NCI-H2196 treated with DMSO at 0.1 percent for 48 hours (cell line): ENCODE data around the gene PTPA.
"Not testable (repeated sequence)": the region's sequence is repeated elsewhere in the genome, so short reads cannot be mapped to it uniquely, and the experiment has no call there.

ENCODE experiments used
- DNase-seq: peaks from one replicate; lab custom pipeline; 2025; ENCODE audit not compliant: unreplicated experiment; lab: John Stamatoyannopoulos, UW

Gene PTPA

GRCh38 chr9:129108805-129109536 is 2.2 kb upstream of the PTPA start:
- DNase-seq: no peak

GRCh38 chr9:129109537-129109903 is 1.7 kb upstream of the PTPA start:
- DNase-seq: no peak

- DNase-seq: no peak
These were observed 1.1 kb upstream of the PTPA start for GRCh38 chr9:129109952-129110739.

- no peak for DNase-seq
These were observed 425 bp downstream of the PTPA start for GRCh38 chr9:129111528-129112151.

GRCh38 chr9:129112526-129112925 is 1.3 kb downstream of the PTPA start:
- not testable (repeated sequence) for DNase-seq

GRCh38 chr9:129113645-129114304 is 2.6 kb downstream of the PTPA start:
- no peak for DNase-seq

- DNase-seq: no peak
These were observed 7.6 kb downstream of the PTPA start for GRCh38 chr9:129118799-129119198.

- DNase-seq: no peak
These were observed 10.3 kb downstream of the PTPA start for GRCh38 chr9:129121483-129121882.

GRCh38 chr9:129122133-129122532 is 10.9 kb downstream of the PTPA start:
- DNase-seq: no peak

GRCh38 chr9:129122976-129123375 is 11.8 kb downstream of the PTPA start:
- DNase-seq: not testable (repeated sequence)

- no peak for DNase-seq
These were observed 13.4 kb downstream of the PTPA start for GRCh38 chr9:129124506-129125069.

- no peak for DNase-seq
These were observed 14.3 kb downstream of the PTPA start for GRCh38 chr9:129125478-129125877.

GRCh38 chr9:129126749-129127618 is 15.8 kb downstream of the PTPA start:
- no peak for DNase-seq

- no peak for DNase-seq
These were observed 17.5 kb downstream of the PTPA start for GRCh38 chr9:129128689-129129088.

GRCh38 chr9:129130271-129130670 is 19.1 kb downstream of the PTPA start:
- not testable (repeated sequence) for DNase-seq

GRCh38 chr9:129130791-129131190 is 19.6 kb downstream of the PTPA start:
- DNase-seq: no peak

GRCh38 chr9:129131300-129132145 is 20.3 kb downstream of the PTPA start:
- DNase-seq: peak; percentile 54

GRCh38 chr9:129133082-129133481 is 21.9 kb downstream of the PTPA start:
- DNase-seq: no peak

- no peak for DNase-seq
These were observed 24.3 kb downstream of the PTPA start for GRCh38 chr9:129135476-129135875.
